ENCODE data around the gene MIPOL1. TPM values are rescaled to one million over a fixed set of nuclear protein-coding genes. Genes with fewer than 3 reads are reported as not detected.

Gene MIPOL1
- total and polyA plus RNA-seq, 4 donors, result 0.51 to 6.6 (median 1.9) TPM

- 60% methylated on average over 5 of the region's 5 CpGs for whole genome bisulfite sequencing
These were observed 171.7 kb downstream of the MIPOL1 start for GRCh38 chr14:37369425-37369824.

DNA sequence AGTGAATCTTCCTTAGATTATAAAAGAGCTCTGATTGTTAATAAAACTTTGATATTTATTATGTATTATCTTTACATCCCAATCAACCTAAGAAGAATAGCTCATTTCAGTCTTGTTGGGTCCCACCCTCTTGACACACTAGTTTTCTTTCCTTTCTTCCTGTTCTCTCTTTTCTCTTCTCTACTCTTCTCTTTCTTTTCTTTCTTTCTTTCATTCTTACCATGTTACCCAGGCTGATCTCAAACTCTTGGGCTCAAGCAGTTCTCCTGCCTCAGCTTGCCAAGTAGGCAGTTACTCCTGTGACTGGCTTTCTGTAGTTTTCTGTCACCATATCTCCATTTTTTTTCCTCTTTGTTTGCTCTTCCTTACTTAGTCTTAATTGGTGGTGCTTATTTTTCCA lies 177.8 kb downstream of the MIPOL1 start:
- Histone ChIP-seq H3K9me3 (ENCODE audit: control insufficient read depth in 4 of 4, low read length in 3 of 4) (no peaks in the 10 kb centered on the region), H3K9ac (ENCODE audit: low read depth in 1 of 2, low read length in 2 of 2) (no peak overlapping the region), H3K36me3 (ENCODE audit: control insufficient read depth in 4 of 4, insufficient read depth in 3 of 4, low read depth in 1 of 4, low read length in 3 of 4) (peaks cover 0 to 3% (median 0%) of the 10 kb centered on the region in 4 donors), H3K27ac (ENCODE audit: low read depth in 1 of 2, low read length in 2 of 2) (no peak overlapping the region), H3K27me3 (ENCODE audit: control insufficient read depth in 4 of 4, insufficient read depth in 4 of 4, low read length in 3 of 4) (no peaks in the 10 kb centered on the region), H3K4me1 (ENCODE audit: control insufficient read depth in 4 of 4, insufficient read depth in 4 of 4, low read length in 3 of 4) (no peaks in the 10 kb centered on the region), H3K4me3 (ENCODE audit: low read depth in 1 of 3, low read length in 3 of 3) (no peak overlapping the region)
- TF ChIP-seq NR2F2 (IDR thresholded peaks at IDR 0.05) (no peak), FOXA1 (IDR thresholded peaks at IDR 0.05) (no peak), EGR1 (IDR thresholded peaks at IDR 0.05; ENCODE audit: low read depth in 2 of 2) (no peak)
- TF ChIP-seq, protein P1, sequence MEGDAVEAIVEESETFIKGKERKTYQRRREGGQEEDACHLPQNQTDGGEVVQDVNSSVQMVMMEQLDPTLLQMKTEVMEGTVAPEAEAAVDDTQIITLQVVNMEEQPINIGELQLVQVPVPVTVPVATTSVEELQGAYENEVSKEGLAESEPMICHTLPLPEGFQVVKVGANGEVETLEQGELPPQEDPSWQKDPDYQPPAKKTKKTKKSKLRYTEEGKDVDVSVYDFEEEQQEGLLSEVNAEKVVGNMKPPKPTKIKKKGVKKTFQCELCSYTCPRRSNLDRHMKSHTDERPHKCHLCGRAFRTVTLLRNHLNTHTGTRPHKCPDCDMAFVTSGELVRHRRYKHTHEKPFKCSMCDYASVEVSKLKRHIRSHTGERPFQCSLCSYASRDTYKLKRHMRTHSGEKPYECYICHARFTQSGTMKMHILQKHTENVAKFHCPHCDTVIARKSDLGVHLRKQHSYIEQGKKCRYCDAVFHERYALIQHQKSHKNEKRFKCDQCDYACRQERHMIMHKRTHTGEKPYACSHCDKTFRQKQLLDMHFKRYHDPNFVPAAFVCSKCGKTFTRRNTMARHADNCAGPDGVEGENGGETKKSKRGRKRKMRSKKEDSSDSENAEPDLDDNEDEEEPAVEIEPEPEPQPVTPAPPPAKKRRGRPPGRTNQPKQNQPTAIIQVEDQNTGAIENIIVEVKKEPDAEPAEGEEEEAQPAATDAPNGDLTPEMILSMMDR (IDR thresholded peaks at IDR 0.05; ENCODE audit: low read depth, low read length, missing input control), result no peak
- TF ChIP-seq, protein P2, sequence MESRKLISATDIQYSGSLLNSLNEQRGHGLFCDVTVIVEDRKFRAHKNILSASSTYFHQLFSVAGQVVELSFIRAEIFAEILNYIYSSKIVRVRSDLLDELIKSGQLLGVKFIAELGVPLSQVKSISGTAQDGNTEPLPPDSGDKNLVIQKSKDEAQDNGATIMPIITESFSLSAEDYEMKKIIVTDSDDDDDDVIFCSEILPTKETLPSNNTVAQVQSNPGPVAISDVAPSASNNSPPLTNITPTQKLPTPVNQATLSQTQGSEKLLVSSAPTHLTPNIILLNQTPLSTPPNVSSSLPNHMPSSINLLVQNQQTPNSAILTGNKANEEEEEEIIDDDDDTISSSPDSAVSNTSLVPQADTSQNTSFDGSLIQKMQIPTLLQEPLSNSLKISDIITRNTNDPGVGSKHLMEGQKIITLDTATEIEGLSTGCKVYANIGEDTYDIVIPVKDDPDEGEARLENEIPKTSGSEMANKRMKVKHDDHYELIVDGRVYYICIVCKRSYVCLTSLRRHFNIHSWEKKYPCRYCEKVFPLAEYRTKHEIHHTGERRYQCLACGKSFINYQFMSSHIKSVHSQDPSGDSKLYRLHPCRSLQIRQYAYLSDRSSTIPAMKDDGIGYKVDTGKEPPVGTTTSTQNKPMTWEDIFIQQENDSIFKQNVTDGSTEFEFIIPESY (IDR thresholded peaks at IDR 0.05), result no peak
- DNase-seq (ENCODE audit: low spot score), result no peak

More at GRCh38 chr14:37369425-37369824, 171.7 kb downstream of the MIPOL1 start:
- no peak for DNase-seq (ENCODE audit: low spot score)
- H3K27me3 ChIP-seq (ENCODE audit: control insufficient read depth in 4 of 4, insufficient read depth in 4 of 4, low read length in 3 of 4), result no peaks in the 10 kb centered on the region
- no peak overlapping the region for H3K27ac ChIP-seq (ENCODE audit: low read depth in 1 of 2, low read length in 2 of 2)
- H3K36me3 ChIP-seq (ENCODE audit: control insufficient read depth in 4 of 4, insufficient read depth in 3 of 4, low read depth in 1 of 4, low read length in 3 of 4), result no peaks in the 10 kb centered on the region
- no peak overlapping the region for H3K9ac ChIP-seq (ENCODE audit: low read depth in 1 of 2, low read length in 2 of 2)
- H3K4me3 ChIP-seq (ENCODE audit: low read depth in 1 of 3, low read length in 3 of 3), result no peak overlapping the region
- no peaks in the 10 kb centered on the region for H3K4me1 ChIP-seq (ENCODE audit: control insufficient read depth in 4 of 4, insufficient read depth in 4 of 4, low read length in 3 of 4)
- H3K9me3 ChIP-seq (ENCODE audit: control insufficient read depth in 4 of 4, low read length in 3 of 4), result no peaks in the 10 kb centered on the region
- TF ChIP-seq, protein P1 (IDR thresholded peaks at IDR 0.05; ENCODE audit: low read depth, low read length, missing input control), result no peak
- TF ChIP-seq HNF4A (conservative IDR thresholded peaks at IDR 0.05), result no peak
- TF ChIP-seq TAF1 (conservative IDR thresholded peaks at IDR 0.05), result no peak

GRCh38 chr14:37376944-37377609 lies 179.3 kb downstream of the MIPOL1 start:
- DNase-seq (ENCODE audit: low spot score), result no peak
- TF ChIP-seq ATF3 (IDR thresholded peaks at IDR 0.05), result no peak
- TF ChIP-seq EGR1 (IDR thresholded peaks at IDR 0.05; ENCODE audit: low read depth in 2 of 2), result no peak
- no peak for TF ChIP-seq REST (IDR thresholded peaks at IDR 0.05)
- TF ChIP-seq, protein P1 (IDR thresholded peaks at IDR 0.05; ENCODE audit: low read depth, low read length, missing input control), result no peak
- TF ChIP-seq, protein P3, sequence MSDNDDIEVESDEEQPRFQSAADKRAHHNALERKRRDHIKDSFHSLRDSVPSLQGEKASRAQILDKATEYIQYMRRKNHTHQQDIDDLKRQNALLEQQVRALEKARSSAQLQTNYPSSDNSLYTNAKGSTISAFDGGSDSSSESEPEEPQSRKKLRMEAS (IDR thresholded peaks at IDR 0.05), result no peak
- no peak for TF ChIP-seq RXRA (IDR thresholded peaks at IDR 0.05)
- TF ChIP-seq RAD21 (IDR thresholded peaks at IDR 0.05), result no peak
- no peak for TF ChIP-seq NR2F2 (IDR thresholded peaks at IDR 0.05)
- TF ChIP-seq JUND (IDR thresholded peaks at IDR 0.05), result no peak

More at GRCh38 chr14:37376944-37377609, 179.3 kb downstream of the MIPOL1 start:
- Histone ChIP-seq H3K36me3 (ENCODE audit: control insufficient read depth in 4 of 4, insufficient read depth in 3 of 4, low read depth in 1 of 4, low read length in 3 of 4) (peaks cover 0 to 3% (median 0%) of the 10 kb centered on the region in 4 donors), H3K27ac (ENCODE audit: low read depth in 1 of 2, low read length in 2 of 2) (no peak overlapping the region), H3K4me3 (ENCODE audit: low read depth in 1 of 3, low read length in 3 of 3) (no peak overlapping the region), H3K27me3 (ENCODE audit: control insufficient read depth in 4 of 4, insufficient read depth in 4 of 4, low read length in 3 of 4) (no peaks in the 10 kb centered on the region), H3K9me3 (ENCODE audit: control insufficient read depth in 4 of 4, low read length in 3 of 4) (no peaks in the 10 kb centered on the region), H3K9ac (ENCODE audit: low read depth in 1 of 2, low read length in 2 of 2) (no peak overlapping the region), H3K4me1 (ENCODE audit: control insufficient read depth in 4 of 4, insufficient read depth in 4 of 4, low read length in 3 of 4) (no peaks in the 10 kb centered on the region)
- 77% methylated on average over 3 of the region's 3 CpGs for WGBS
